AG09319 (cell line): ENCODE measurements around the gene DVL3.

Experiments
- DNase-seq: peaks from one replicate; pipeline ENCODE4 v3.0.0-alpha.2; 2010; ENCODE audit warnings: low read depth; ENCODE audit errors: extremely low read depth
- TF ChIP-seq, protein P1 (sequence below): IDR thresholded peaks from 2 replicates; pipeline ENCODE4 v1.5.1; 2011; ENCODE audit warnings: low read depth, mild to moderate bottlenecking, inconsistent platforms, low read length, moderate library complexity

The DVL3 gene

GRCh38 chr3:184222521-184222920 is 67.3 kb downstream of the DVL3 start:
- TF ChIP-seq, protein P1, sequence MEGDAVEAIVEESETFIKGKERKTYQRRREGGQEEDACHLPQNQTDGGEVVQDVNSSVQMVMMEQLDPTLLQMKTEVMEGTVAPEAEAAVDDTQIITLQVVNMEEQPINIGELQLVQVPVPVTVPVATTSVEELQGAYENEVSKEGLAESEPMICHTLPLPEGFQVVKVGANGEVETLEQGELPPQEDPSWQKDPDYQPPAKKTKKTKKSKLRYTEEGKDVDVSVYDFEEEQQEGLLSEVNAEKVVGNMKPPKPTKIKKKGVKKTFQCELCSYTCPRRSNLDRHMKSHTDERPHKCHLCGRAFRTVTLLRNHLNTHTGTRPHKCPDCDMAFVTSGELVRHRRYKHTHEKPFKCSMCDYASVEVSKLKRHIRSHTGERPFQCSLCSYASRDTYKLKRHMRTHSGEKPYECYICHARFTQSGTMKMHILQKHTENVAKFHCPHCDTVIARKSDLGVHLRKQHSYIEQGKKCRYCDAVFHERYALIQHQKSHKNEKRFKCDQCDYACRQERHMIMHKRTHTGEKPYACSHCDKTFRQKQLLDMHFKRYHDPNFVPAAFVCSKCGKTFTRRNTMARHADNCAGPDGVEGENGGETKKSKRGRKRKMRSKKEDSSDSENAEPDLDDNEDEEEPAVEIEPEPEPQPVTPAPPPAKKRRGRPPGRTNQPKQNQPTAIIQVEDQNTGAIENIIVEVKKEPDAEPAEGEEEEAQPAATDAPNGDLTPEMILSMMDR, result no peak
- DNase-seq, result no peak
